Embryonic facial prominence (tissue), 1 donor: Measurements from ENCODE around the gene PERM1.
"Not testable (repeated sequence)": the region's sequence is repeated elsewhere in the genome, so short reads cannot be mapped to it uniquely, and the experiment has no call there.

Experiments
- DNase-seq: peaks from one replicate; pipeline ENCODE4 v3.0.0-alpha.2; 2016; ENCODE audit errors: extremely low spot score

PERM1 gene

GRCh38 chr1:978069-978834 is 3.6 kb downstream of the PERM1 start:
- no peak for DNase-seq

GRCh38 chr1:976791-977190 is 5.1 kb downstream of the PERM1 start:
- not testable (repeated sequence) for DNase-seq

- no peak for DNase-seq
Measured at GRCh38 chr1:975896-976683, 5.8 kb downstream of the PERM1 start.

GRCh38 chr1:975365-975764 is 6.5 kb downstream of the PERM1 start:
- no peak for DNase-seq

GRCh38 chr1:974687-975328 is 7.1 kb downstream of the PERM1 start:
- no peak for DNase-seq

- no peak for DNase-seq
Measured at GRCh38 chr1:974293-974640, 7.6 kb downstream of the PERM1 start.

GRCh38 chr1:973459-974292 is 8.2 kb downstream of the PERM1 start:
- DNase-seq = no peak

GRCh38 chr1:972726-973458 is 9.0 kb downstream of the PERM1 start:
- DNase-seq = no peak

- no peak for DNase-seq
Measured at GRCh38 chr1:971751-972506, 10.0 kb downstream of the PERM1 start.

GRCh38 chr1:970973-971730 is 10.7 kb downstream of the PERM1 start:
- DNase-seq = no peak

GRCh38 chr1:970242-970972 is 11.5 kb downstream of the PERM1 start:
- no peak for DNase-seq

GRCh38 chr1:969260-969855 is 12.5 kb downstream of the PERM1 start:
- DNase-seq = no peak

GRCh38 chr1:967466-968343 is 14.2 kb downstream of the PERM1 start:
- DNase-seq = no peak

GRCh38 chr1:966704-967300 is 15.1 kb downstream of the PERM1 start:
- no peak for DNase-seq

GRCh38 chr1:966135-966703 is 15.7 kb downstream of the PERM1 start, which contains the start of gene PLEKHN1:
PLEKHN1 (plus strand) TSS chr1:966482; CDS start chr1:966532, 50 bp downstream.
- DNase-seq = no peak

GRCh38 chr1:965526-966134 is 16.3 kb downstream of the PERM1 start:
- DNase-seq = no peak
